WTC11 (cell line): Measurements from ENCODE around the gene POGLUT2.

Experiments used
- ATF2 ChIP-seq: sonication (generic); formaldehyde crosslinking; IDR thresholded peaks from 2 replicates; pipeline ENCODE4 v1.8.1; 2022; ENCODE audit warnings: low read depth, missing genetic modification reagents, borderline replicate concordance
- CTCF ChIP-seq: fragments of 200-600 bp; IDR thresholded peaks from 2 replicates; pipeline ENCODE4 v1.8.0; 2022; ENCODE audit warnings: antibody characterized with exemption
- ESRRA ChIP-seq: sonication (generic); formaldehyde crosslinking; IDR thresholded peaks from 2 replicates; pipeline ENCODE4 v1.8.1; 2022; ENCODE audit warnings: mild to moderate bottlenecking, missing genetic modification reagents, borderline replicate concordance
- PRRX2 ChIP-seq: fragments of 250-450 bp; sonication (Bioruptor Pico); IDR thresholded peaks from 2 replicates; pipeline ENCODE4 v1.8.0; 2021; ENCODE audit warnings: mild to moderate bottlenecking
- SP1 ChIP-seq: sonication (generic); formaldehyde crosslinking; conservative IDR thresholded peaks from 2 replicates; pipeline ENCODE4 v1.8.1; 2022; ENCODE audit warnings: missing genetic modification reagents
- TF ChIP-seq, protein P1 (sequence below): sonication (generic); formaldehyde crosslinking; IDR thresholded peaks from 2 replicates; pipeline ENCODE4 v1.8.0; 2022; ENCODE audit warnings: mild to moderate bottlenecking, missing genetic modification reagents
- TF ChIP-seq, protein P2 (sequence below): sonication (generic); formaldehyde crosslinking; IDR thresholded peaks from 2 replicates; pipeline ENCODE4 v1.8.1; 2023; ENCODE audit warnings: mild to moderate bottlenecking, moderate library complexity, missing genetic modification reagents
- TF ChIP-seq, protein P3 (sequence below): sonication (generic); formaldehyde crosslinking; conservative IDR thresholded peaks from 2 replicates; pipeline ENCODE4 v1.8.1; 2022; ENCODE audit warnings: mild to moderate bottlenecking, missing genetic modification reagents

DNA sequence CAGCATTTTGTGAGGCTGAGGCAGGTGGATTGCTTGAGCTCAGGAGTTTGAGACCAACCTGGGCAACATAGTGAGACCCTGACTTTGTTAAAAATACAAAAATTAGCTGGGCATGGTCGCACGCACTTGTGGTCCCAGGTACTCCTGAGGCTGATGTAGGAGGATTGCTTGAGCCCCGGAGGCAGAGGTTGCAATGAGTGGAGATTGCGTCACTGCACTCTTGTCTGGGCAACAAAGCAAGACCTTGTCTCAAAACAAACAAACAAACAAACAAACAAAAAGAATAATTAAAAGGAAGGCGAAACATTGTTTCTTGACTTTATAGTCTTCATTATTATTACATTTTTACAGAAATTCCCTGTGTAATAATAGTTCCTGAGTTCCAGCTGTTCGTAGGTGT lies 16.0 kb upstream of the POGLUT2 start:
- no peak for TF ChIP-seq ATF2 (CRISPR knock-in tag)
- no peak for TF ChIP-seq CTCF
- TF ChIP-seq, protein P1, sequence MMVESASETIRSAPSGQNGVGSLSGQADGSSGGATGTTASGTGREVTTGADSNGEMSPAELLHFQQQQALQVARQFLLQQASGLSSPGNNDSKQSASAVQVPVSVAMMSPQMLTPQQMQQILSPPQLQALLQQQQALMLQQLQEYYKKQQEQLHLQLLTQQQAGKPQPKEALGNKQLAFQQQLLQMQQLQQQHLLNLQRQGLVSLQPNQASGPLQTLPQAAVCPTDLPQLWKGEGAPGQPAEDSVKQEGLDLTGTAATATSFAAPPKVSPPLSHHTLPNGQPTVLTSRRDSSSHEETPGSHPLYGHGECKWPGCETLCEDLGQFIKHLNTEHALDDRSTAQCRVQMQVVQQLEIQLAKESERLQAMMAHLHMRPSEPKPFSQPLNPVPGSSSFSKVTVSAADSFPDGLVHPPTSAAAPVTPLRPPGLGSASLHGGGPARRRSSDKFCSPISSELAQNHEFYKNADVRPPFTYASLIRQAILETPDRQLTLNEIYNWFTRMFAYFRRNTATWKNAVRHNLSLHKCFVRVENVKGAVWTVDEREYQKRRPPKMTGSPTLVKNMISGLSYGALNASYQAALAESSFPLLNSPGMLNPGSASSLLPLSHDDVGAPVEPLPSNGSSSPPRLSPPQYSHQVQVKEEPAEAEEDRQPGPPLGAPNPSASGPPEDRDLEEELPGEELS (CRISPR knock-in tag), result no peak
- TF ChIP-seq, protein P2, sequence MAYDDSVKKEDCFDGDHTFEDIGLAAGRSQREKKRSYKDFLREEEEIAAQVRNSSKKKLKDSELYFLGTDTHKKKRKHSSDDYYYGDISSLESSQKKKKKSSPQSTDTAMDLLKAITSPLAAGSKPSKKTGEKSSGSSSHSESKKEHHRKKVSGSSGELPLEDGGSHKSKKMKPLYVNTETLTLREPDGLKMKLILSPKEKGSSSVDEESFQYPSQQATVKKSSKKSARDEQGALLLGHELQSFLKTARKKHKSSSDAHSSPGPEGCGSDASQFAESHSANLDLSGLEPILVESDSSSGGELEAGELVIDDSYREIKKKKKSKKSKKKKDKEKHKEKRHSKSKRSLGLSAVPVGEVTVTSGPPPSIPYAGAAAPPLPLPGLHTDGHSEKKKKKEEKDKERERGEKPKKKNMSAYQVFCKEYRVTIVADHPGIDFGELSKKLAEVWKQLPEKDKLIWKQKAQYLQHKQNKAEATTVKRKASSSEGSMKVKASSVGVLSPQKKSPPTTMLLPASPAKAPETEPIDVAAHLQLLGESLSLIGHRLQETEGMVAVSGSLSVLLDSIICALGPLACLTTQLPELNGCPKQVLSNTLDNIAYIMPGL, result no peak
- no peak for TF ChIP-seq ESRRA
- TF ChIP-seq, protein P3, sequence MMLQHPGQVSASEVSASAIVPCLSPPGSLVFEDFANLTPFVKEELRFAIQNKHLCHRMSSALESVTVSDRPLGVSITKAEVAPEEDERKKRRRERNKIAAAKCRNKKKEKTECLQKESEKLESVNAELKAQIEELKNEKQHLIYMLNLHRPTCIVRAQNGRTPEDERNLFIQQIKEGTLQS, result no peak
- TF ChIP-seq PRRX2 (CRISPR knock-in tag), result no peak
- TF ChIP-seq SP1 (CRISPR knock-in tag), result no peak
